Tibial artery (tissue), 4 donors: ENCODE measurements around the gene KRT15.
"Not testable (repeated sequence)": the region's sequence is repeated elsewhere in the genome, so short reads cannot be mapped to it uniquely, and the experiment has no call there.

Experiments used
- DNase-seq, 2 donors: peaks; one replicate each; pipeline ENCODE4 v3.0.0-alpha.2; 2019
- H3K27ac ChIP-seq, 2 donors: fragments of 200-600 bp; sonication (generic) in 1 of 2; 1 replicate in 1 of 2; 2 replicates in 1 of 2; pipeline ENCODE4 v1.5.1; 2018 to 2019; ENCODE audit warnings: mild to moderate bottlenecking in 1 of 2
- H3K27me3 ChIP-seq, 2 donors: fragments of 200-600 bp; sonication (generic) in 1 of 2; one replicate each; pipeline versions ENCODE4 v1.5.1 to v1.6.0; 2016 to 2019
- H3K36me3 ChIP-seq, 3 donors: fragments of 200-600 bp; sonication (generic) in 2 of 3; one replicate each; pipeline ENCODE4 v1.5.1; 2016 to 2019; ENCODE audit warnings: mild to moderate bottlenecking in 2 of 3
- H3K4me1 ChIP-seq, 4 donors: fragments of 200-600 bp; sonication (generic) in 2 of 4; 1 replicate in 3 of 4; 2 replicates in 1 of 4; pipeline ENCODE4 v1.5.1; 2016 to 2019
- H3K4me3 ChIP-seq, 2 donors: fragments of 200-600 bp; sonication (generic) in 1 of 2; 1 replicate in 1 of 2; 2 replicates in 1 of 2; pipeline ENCODE4 v1.5.1; 2018 to 2019; ENCODE audit warnings: mild to moderate bottlenecking in 2 of 2
- H3K9me3 ChIP-seq, 3 donors: fragments of 200-600 bp; sonication (generic) in 1 of 3; one replicate each; pipeline ENCODE4 v1.5.1; 2016 to 2019
- intact Hi-C: fragments of 100-400 bp; cut with DNase I; formaldehyde crosslinking; loops from one replicate; pipeline ENCODE4 v1.15.0; 2023; ENCODE audit warnings: low total_unique reads
- TF ChIP-seq, protein P1 (sequence below), 2 experiments: fragments of 200-600 bp in 1 of 2; fragments of 450-650 bp in 1 of 2; IDR thresholded peaks; one replicate each; pipeline ENCODE4 v1.5.1; 2017 to 2019; ENCODE audit warnings: antibody characterized with exemption in 2 of 2, mild to moderate bottlenecking in 1 of 2, moderate library complexity in 1 of 2

Gene KRT15

DNA sequence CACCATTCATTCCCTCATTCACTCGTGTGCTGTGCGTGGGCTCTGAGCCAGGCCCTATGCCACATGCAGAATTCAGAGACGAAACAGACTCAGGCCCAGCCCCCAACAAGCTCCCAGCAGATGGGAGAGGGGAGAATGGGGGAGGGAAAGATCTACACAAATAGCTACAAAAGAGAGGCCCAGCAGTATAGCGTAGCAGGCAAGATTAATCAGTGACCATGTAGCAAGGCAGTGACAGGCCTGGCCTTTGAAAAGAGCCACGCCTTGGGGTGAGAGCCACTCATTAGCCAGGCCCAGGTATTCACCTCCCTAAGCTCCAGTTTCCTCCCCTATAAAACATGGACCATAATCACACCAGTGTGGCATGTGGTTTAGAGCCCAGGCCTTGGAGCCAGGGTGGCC, 25.8 kb upstream of the KRT15 start:
- intact Hi-C loops = no loop called here
- Histone ChIP-seq H3K27ac (no peak overlapping the region), H3K27me3 (no peaks in the 10 kb centered on the region), H3K4me1 (peaks cover 0 to 25% (median 22%) of the 10 kb centered on the region in 4 donors), H3K9me3 (no peaks in the 10 kb centered on the region), H3K4me3 (no peak overlapping the region), H3K36me3 (no peaks in the 10 kb centered on the region)
- TF ChIP-seq, protein P1, sequence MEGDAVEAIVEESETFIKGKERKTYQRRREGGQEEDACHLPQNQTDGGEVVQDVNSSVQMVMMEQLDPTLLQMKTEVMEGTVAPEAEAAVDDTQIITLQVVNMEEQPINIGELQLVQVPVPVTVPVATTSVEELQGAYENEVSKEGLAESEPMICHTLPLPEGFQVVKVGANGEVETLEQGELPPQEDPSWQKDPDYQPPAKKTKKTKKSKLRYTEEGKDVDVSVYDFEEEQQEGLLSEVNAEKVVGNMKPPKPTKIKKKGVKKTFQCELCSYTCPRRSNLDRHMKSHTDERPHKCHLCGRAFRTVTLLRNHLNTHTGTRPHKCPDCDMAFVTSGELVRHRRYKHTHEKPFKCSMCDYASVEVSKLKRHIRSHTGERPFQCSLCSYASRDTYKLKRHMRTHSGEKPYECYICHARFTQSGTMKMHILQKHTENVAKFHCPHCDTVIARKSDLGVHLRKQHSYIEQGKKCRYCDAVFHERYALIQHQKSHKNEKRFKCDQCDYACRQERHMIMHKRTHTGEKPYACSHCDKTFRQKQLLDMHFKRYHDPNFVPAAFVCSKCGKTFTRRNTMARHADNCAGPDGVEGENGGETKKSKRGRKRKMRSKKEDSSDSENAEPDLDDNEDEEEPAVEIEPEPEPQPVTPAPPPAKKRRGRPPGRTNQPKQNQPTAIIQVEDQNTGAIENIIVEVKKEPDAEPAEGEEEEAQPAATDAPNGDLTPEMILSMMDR (IDR thresholded peaks at IDR 0.05) = no peak
- no peak for DNase-seq

DNA sequence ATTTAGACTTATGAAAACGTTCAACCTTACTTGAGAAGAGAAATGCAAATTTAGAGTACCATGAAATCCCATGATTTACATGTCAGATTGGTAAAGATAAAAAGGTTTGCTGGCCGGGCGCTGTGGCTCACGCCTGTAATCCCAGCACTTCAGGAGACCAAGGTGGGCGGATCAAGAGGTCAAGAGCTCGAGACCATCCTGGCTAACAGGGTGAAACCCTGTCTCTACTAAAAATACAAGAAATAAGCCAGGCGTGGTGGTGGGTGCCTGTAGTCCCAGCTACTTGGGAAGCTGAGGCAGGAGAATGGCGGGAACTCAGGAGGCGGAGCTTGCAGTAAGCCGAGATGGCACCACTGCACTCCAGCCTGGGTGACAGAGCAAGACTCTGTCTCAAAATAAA, 24.1 kb upstream of the KRT15 start:
- intact Hi-C loops, DNase-seq: not testable (repeated sequence)

DNA sequence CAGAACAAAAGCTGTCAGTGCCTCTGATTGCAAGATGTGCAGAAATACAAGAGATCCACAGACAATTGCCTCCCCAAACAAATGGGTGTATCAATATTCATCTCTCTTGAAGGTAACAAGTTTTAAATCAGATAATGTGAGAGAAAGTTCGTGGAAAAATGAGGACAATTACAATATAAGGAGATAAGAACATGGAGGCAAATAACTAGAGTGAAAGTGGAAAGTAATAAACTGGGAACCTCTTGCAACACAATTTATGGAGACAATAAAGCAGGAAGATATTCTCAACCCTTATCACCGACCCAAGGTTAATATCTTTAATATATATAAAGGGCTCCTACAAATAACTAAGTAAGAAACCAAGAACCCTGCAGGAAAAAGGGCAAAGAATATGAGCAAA, 23.7 kb upstream of the KRT15 start:
- intact Hi-C loops = no loop called here
- H3K27me3 ChIP-seq = no peaks in the 10 kb centered on the region
- no peaks in the 10 kb centered on the region for H3K36me3 ChIP-seq
- no peak for DNase-seq
- no peak overlapping the region for H3K27ac ChIP-seq
- peaks cover 0 to 7% (median 2%) of the 10 kb centered on the region in 4 donors for H3K4me1 ChIP-seq
- H3K9me3 ChIP-seq = no peaks in the 10 kb centered on the region
- TF ChIP-seq, protein P1 (IDR thresholded peaks at IDR 0.05) = no peak
- H3K4me3 ChIP-seq = no peak overlapping the region

More for the DNA sequence above, 24.1 kb upstream of the KRT15 start:
- H3K36me3 ChIP-seq, H3K27ac ChIP-seq, H3K9me3 ChIP-seq, H3K4me3 ChIP-seq, H3K27me3 ChIP-seq: not testable (repeated sequence)
- peaks cover 0 to 11% (median 6%) of the 10 kb centered on the region in 4 donors for H3K4me1 ChIP-seq

DNA sequence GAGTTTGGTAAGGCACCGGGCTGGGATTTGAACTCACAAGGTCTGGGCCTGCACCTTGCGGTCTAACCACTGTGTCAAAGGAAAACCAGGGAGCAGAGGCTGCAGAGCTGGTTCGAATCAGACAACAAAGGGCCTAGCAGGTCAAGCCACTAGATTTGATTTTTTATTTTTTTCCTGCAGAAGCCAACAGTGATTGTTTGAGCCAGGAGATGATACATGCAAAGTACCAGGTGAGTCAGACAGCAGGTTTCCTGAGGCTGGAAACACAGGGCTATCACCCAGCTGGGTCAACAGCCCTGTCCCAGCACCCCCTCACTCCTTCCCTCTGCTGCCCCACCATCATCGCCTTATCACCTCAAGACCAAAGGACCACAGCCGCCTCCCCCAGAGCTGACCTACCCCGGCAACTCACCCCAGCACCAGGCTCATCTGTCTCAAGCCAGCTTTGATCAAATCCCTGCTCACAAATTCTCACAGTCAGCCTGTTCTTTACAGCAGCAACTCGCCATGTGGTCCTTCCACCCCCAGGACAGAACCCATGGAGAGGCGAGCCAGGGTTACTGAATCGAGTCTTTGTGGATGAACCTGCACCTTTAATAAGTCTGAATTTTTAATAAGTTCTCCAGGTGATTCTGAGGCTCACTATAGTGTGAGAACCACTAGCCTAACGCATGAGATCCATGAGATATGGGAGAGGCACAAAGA, 22.4 kb upstream of the KRT15 start:
- intact Hi-C loops = no loop called here
- H3K27me3 ChIP-seq = peaks cover 0 to 10% of the 10 kb centered on the region in 2 donors
- TF ChIP-seq, protein P1 (IDR thresholded peaks at IDR 0.05) = no peak
- no peak overlapping the region for H3K4me3 ChIP-seq
- no peak overlapping the region for H3K27ac ChIP-seq
- DNase-seq = no peak
- H3K36me3 ChIP-seq = no peaks in the 10 kb centered on the region
- no peaks in the 10 kb centered on the region for H3K9me3 ChIP-seq
- H3K4me1 ChIP-seq = peaks cover 0 to 11% (median 0%) of the 10 kb centered on the region in 4 donors

DNA sequence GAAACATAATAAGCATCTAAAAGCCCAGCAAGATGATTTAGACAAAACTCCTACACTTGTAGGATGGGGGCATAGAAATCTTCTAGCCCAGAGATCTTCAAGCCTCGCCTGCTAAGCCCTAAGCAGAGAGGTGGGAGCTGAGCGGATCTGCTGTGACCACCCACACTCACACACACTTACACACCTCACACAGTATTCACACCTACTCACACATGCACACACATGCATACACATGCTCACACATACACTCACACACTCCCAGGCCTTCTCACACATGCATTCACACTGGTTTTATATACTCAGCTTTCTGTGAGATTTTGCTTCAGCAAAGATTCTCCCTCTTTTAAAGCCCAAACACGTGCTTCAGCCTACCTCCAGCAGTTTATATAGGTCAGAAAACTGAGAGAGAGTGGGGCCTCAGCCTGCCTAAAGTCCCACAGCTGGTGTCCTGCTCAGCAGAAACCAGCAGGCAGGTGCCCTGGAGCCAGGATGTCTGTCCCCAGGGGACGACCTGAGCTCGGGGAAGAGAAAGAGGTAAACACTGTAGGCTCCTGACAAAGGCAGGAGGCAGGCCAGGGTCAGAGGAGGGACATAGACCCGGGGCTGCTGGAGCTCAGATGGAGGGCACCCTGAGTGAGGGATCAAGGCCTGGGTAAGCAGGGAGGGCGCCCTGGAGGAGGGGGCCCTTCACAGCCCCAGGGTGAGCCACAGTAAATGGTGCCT, 21.4 kb upstream of the KRT15 start:
- Histone ChIP-seq H3K4me3 (no peak overlapping the region), H3K27ac (no peak overlapping the region), H3K4me1 (peaks cover 0 to 13% (median 0%) of the 10 kb centered on the region in 4 donors), H3K27me3 (peaks cover 0 to 15% of the 10 kb centered on the region in 2 donors), H3K9me3 (no peaks in the 10 kb centered on the region), H3K36me3 (no peaks in the 10 kb centered on the region)
- TF ChIP-seq, protein P1 (IDR thresholded peaks at IDR 0.05) = no peak
- intact Hi-C loops = no loop called here
- no peak for DNase-seq

DNA sequence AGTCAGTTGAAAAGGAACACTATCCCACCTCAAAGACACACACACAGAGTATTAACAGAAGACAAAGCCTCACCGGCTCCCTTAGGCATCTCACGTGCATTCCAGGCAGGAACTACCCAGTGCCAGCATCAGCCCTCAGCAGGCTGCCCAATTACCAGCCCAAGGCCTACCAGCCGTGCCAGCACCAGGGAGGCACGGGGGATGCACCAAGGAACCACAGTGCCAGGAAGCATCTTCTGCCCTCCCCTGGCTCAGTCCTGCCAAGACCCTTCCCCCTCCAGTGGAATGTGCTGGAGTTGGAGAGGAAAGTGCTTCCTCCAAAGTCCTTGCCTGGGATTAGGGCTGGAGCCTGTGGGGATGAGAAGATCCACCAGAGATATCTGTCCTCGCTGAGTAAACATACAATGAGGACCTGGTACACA, 20.4 kb upstream of the KRT15 start:
- DNase-seq = no peak
- no peaks in the 10 kb centered on the region for H3K9me3 ChIP-seq
- no peak overlapping the region for H3K27ac ChIP-seq
- H3K27me3 ChIP-seq = peaks cover 0 to 22% of the 10 kb centered on the region in 2 donors
- H3K36me3 ChIP-seq = no peaks in the 10 kb centered on the region
- intact Hi-C loops = no loop called here
- TF ChIP-seq, protein P1 (IDR thresholded peaks at IDR 0.05) = no peak
- peaks cover 0 to 16% (median 0%) of the 10 kb centered on the region in 4 donors for H3K4me1 ChIP-seq
- no peak overlapping the region for H3K4me3 ChIP-seq
